Measurements from ENCODE around the gene CLOCK. TPM values are rescaled to one million over a fixed set of nuclear protein-coding genes. Genes with fewer than 3 reads are reported as not detected.

Gene CLOCK
- total and polyA plus RNA-seq, 10 of the 15 experiments (the other 5 are each of a cell fraction or from before 2014, with no cell fraction given): 2.8 to 11.7 (median 10.4) TPM

DNA sequence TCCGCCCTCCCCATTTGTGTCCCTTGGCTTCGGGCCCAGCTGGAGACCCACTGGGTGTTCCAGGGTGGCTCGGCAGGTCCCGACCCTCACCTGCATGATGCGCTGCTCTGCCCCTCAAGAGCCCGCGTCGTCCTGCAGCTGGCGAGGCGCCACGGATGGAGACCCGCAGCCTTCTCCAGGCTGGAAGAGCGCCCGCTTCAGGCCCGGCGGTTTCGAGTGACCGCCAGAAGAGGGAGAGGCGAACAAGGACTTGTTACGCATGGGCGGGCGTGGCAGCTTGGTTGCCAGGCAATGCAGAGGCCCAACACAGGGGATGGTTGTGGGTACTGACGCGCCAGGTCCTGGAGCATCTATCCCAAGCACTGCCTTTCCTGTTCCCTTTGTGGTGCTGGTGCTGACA, 45.3 kb upstream of the CLOCK start, which contains the start of gene PDCL2 (continued):
- TF ChIP-seq SPI1 (IDR thresholded peaks at IDR 0.05; ENCODE audit: borderline replicate concordance, insufficient read depth, low read depth, low read length) (no peak), RAD21 (IDR thresholded peaks at IDR 0.05; ENCODE audit: insufficient read depth, low read depth, low read length) (no peak)

DNA sequence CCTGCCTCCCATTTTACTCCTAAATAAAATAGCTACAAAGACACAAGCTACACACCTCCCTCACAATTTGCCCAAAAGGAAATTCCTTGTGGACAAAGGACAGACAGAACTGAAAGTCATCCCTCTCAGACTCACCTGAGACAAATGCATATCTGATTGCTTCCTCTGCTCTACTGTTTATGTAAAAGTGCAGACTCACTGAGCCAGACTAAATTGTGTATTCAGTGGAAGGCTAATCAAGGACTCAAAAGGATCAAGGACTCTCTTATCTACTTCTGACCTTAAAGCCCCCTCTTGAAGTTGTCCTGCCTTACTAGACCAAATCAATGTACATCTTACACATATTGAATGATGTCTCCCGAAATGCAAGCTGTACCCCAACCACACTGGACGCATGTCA, 41.5 kb upstream of the CLOCK start:
- DNase-seq (ENCODE audit: low read depth, low spot score) (no peak), FAIRE-seq (no peak), ATAC-seq (no peak)
- RAD21 ChIA-PET (ENCODE audit: unreplicated experiment): no interaction called here
- Histone ChIP-seq H3K4me1 (ENCODE audit: control insufficient read depth, insufficient read depth, low read length) (no peaks in the 10 kb centered on the region), H3K4me2 (ENCODE audit: control insufficient read depth, insufficient read depth) (no peak overlapping the region), H3K36me3 (ENCODE audit: control insufficient read depth in 2 of 2, insufficient read depth in 2 of 2, low read length in 1 of 2) (no peaks in the 10 kb centered on the region), H3K27ac (ENCODE audit: control insufficient read depth, insufficient read depth) (no peak overlapping the region), H3K27me3 (replicated peaks in 1 of 2; ENCODE audit: control insufficient read depth in 2 of 2, insufficient read depth in 2 of 2, low read length in 1 of 2) (no peaks in the 10 kb centered on the region), H3K4me3 (no peak overlapping the region), H3K9me3 (replicated peaks; ENCODE audit: control insufficient read depth, insufficient read depth, low read length) (no peaks in the 10 kb centered on the region), H3K9ac (ENCODE audit: control insufficient read depth, insufficient read depth, low read length) (no peak overlapping the region), H3K79me2 (ENCODE audit: control insufficient read depth, insufficient read depth, low read length) (no peaks in the 10 kb centered on the region), H2AFZ (ENCODE audit: control insufficient read depth, low read depth, low read length) (no peak overlapping the region), H4K20me1 (ENCODE audit: control insufficient read depth, insufficient read depth) (no peaks in the 10 kb centered on the region)
- SMC1A ChIA-PET (ENCODE audit: uncharacterized antibody, unreplicated experiment): no interaction called here
- no TSS peak for BruUV-seq (replicated peaks)
- POLR2A ChIA-PET: no interaction called here
- WGBS (ENCODE audit: insufficient coverage, insufficient replicate concordance, low lambda C conversion rate, missing lambda C conversion rate): 47% methylated on average over 2 of the region's 2 CpGs
- CTCF ChIA-PET: no interaction called here
- intact Hi-C loops (cut with micrococcal nuclease; ENCODE audit: unreplicated experiment): no loop called here
- in situ Hi-C loops (cut with MboI): no loop called here
- TF ChIP-seq BACH1 (IDR thresholded peaks at IDR 0.05; ENCODE audit: borderline replicate concordance) (no peak), YY1 (IDR thresholded peaks at IDR 0.05; ENCODE audit: low read depth, low read length) (no peak), SRF (IDR thresholded peaks at IDR 0.05; ENCODE audit: low read depth in 2 of 2, low read length in 2 of 2) (no peak), CEBPB (IDR thresholded peaks at IDR 0.05; ENCODE audit: borderline replicate concordance in 1 of 2, low read depth in 2 of 2, low read length in 2 of 2) (no peak), BRCA1 (IDR thresholded peaks at IDR 0.05; ENCODE audit: low read depth, low read length) (no peak), PAX8 (IDR thresholded peaks at IDR 0.05) (no peak)
- TF ChIP-seq, protein P1, sequence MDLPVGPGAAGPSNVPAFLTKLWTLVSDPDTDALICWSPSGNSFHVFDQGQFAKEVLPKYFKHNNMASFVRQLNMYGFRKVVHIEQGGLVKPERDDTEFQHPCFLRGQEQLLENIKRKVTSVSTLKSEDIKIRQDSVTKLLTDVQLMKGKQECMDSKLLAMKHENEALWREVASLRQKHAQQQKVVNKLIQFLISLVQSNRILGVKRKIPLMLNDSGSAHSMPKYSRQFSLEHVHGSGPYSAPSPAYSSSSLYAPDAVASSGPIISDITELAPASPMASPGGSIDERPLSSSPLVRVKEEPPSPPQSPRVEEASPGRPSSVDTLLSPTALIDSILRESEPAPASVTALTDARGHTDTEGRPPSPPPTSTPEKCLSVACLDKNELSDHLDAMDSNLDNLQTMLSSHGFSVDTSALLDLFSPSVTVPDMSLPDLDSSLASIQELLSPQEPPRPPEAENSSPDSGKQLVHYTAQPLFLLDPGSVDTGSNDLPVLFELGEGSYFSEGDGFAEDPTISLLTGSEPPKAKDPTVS (IDR thresholded peaks at IDR 0.05; ENCODE audit: low read depth, low read length): no peak
- TF ChIP-seq, protein P2, sequence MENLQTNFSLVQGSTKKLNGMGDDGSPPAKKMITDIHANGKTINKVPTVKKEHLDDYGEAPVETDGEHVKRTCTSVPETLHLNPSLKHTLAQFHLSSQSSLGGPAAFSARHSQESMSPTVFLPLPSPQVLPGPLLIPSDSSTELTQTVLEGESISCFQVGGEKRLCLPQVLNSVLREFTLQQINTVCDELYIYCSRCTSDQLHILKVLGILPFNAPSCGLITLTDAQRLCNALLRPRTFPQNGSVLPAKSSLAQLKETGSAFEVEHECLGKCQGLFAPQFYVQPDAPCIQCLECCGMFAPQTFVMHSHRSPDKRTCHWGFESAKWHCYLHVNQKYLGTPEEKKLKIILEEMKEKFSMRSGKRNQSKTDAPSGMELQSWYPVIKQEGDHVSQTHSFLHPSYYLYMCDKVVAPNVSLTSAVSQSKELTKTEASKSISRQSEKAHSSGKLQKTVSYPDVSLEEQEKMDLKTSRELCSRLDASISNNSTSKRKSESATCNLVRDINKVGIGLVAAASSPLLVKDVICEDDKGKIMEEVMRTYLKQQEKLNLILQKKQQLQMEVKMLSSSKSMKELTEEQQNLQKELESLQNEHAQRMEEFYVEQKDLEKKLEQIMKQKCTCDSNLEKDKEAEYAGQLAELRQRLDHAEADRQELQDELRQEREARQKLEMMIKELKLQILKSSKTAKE (IDR thresholded peaks at IDR 0.05; ENCODE audit: low read depth, poor library complexity, severe bottlenecking): no peak
- TF ChIP-seq, protein P3, sequence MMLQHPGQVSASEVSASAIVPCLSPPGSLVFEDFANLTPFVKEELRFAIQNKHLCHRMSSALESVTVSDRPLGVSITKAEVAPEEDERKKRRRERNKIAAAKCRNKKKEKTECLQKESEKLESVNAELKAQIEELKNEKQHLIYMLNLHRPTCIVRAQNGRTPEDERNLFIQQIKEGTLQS (IDR thresholded peaks at IDR 0.05; ENCODE audit: borderline replicate concordance, extremely low read depth, low read depth, low read length): no peak
- TF ChIP-seq, protein P4, sequence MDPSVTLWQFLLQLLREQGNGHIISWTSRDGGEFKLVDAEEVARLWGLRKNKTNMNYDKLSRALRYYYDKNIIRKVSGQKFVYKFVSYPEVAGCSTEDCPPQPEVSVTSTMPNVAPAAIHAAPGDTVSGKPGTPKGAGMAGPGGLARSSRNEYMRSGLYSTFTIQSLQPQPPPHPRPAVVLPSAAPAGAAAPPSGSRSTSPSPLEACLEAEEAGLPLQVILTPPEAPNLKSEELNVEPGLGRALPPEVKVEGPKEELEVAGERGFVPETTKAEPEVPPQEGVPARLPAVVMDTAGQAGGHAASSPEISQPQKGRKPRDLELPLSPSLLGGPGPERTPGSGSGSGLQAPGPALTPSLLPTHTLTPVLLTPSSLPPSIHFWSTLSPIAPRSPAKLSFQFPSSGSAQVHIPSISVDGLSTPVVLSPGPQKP (IDR thresholded peaks at IDR 0.05; ENCODE audit: low read depth, low read length): no peak
- TF ChIP-seq, protein P5, sequence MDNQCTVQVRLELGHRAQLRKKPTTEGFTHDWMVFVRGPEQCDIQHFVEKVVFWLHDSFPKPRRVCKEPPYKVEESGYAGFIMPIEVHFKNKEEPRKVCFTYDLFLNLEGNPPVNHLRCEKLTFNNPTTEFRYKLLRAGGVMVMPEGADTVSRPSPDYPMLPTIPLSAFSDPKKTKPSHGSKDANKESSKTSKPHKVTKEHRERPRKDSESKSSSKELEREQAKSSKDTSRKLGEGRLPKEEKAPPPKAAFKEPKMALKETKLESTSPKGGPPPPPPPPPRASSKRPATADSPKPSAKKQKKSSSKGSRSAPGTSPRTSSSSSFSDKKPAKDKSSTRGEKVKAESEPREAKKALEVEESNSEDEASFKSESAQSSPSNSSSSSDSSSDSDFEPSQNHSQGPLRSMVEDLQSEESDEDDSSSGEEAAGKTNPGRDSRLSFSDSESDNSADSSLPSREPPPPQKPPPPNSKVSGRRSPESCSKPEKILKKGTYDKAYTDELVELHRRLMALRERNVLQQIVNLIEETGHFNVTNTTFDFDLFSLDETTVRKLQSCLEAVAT (IDR thresholded peaks at IDR 0.05): no peak
- TF ChIP-seq, protein P6, sequence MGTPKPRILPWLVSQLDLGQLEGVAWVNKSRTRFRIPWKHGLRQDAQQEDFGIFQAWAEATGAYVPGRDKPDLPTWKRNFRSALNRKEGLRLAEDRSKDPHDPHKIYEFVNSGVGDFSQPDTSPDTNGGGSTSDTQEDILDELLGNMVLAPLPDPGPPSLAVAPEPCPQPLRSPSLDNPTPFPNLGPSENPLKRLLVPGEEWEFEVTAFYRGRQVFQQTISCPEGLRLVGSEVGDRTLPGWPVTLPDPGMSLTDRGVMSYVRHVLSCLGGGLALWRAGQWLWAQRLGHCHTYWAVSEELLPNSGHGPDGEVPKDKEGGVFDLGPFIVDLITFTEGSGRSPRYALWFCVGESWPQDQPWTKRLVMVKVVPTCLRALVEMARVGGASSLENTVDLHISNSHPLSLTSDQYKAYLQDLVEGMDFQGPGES (IDR thresholded peaks at IDR 0.05): no peak
